A549 (cell line): Measurements from ENCODE around the gene EVA1C.

Source experiments
- BHLHE40 ChIP-seq: IDR thresholded peaks from 2 replicates; pipeline ENCODE4 v1.6.1; 2012; ENCODE audit warnings: low read depth, low read length, inconsistent platforms
- CHD2 ChIP-seq: fragments of 150-350 bp; IDR thresholded peaks from 2 replicates; pipeline ENCODE4 v1.6.1; 2014; ENCODE audit warnings: low read length; ENCODE audit not compliant: partially characterized antibody
- CTCF ChIP-seq: fragments of >200 bp; sonication (Bioruptor Twin); formaldehyde crosslinking; IDR thresholded peaks from 3 replicates; pipeline ENCODE4 v1.5.1; 2016
- JUNB ChIP-seq: fragments of >200 bp; sonication (Bioruptor Twin); formaldehyde crosslinking; IDR thresholded peaks from 2 replicates; pipeline ENCODE4 v1.6.1; 2016
- MYC ChIP-seq: IDR thresholded peaks from 2 replicates; pipeline ENCODE4 v1.6.1; 2012; ENCODE audit warnings: mild to moderate bottlenecking, inconsistent platforms, low read length, improper control_type of control experiment, borderline replicate concordance
- POLR2A ChIP-seq: IDR thresholded peaks from 2 replicates; pipeline ENCODE4 v1.6.1; 2012; ENCODE audit warnings: mild to moderate bottlenecking, low read length
- RAD21 ChIP-seq, 2 experiments: fragments of >200 bp in 1 of 2; sonication (Bioruptor Twin) in 1 of 2; formaldehyde crosslinking in 1 of 2; IDR thresholded peaks in 1 of 2; conservative IDR thresholded peaks in 1 of 2; 2 replicates in 1 of 2; 3 replicates in 1 of 2; pipeline ENCODE4 v1.6.1; 2012 to 2018; ENCODE audit warnings: inconsistent platforms in 1 of 2
- ZFP36 ChIP-seq: fragments of 450-650 bp; IDR thresholded peaks from 2 replicates; pipeline ENCODE4 v1.6.1; 2014; ENCODE audit warnings: borderline replicate concordance; ENCODE audit not compliant: partially characterized antibody

GRCh38 chr21:32424191-32424535, 11.7 kb downstream of the EVA1C start:
- TF ChIP-seq POLR2A (no peak), CTCF (no peak), CHD2 (no peak), MYC (no peak), BHLHE40 (no peak), ZFP36 (no peak), JUNB (no peak), RAD21 (conservative IDR thresholded peaks at IDR 0.05 in 1 of 2, IDR thresholded peaks at IDR 0.05 in 1 of 2) (no peak)
